Measurements from ENCODE around the gene DNAJA4. TPM values are rescaled to one million over a fixed set of nuclear protein-coding genes. Genes with fewer than 3 reads are reported as not detected.

Gene DNAJA4
- total and polyA plus RNA-seq, 2 experiments from 2014 or later = 5.0 to 12.5 TPM

DNA sequence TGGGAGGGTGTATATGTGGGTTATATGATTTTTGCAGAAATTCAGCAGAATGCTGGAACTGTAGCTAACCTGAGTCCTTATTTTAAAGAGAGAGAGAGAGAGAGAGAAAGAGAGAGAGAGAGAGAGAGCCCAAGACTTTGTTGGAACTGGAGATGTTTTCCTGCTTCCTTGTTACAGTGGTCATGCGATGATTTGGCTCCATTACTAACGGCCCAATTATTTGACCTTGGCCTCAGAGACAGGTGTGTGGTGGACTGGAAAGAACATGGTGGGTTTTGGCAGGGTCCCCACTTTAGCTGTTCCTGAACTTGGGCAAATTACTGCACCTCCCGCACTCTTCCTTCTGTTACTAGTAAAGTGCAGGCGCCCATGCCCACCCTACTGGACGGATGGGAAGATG, 15.2 kb upstream of the DNAJA4 start:
- H3K27ac ChIP-seq (ENCODE audit: low read depth) = no peak overlapping the region
- H3K79me2 ChIP-seq (replicated peaks; ENCODE audit: insufficient read depth) = no peaks in the 10 kb centered on the region
- Mint-ChIP-seq H3K9me3 (peaks cover 9% of the 10 kb centered on the region; the same call in 2 of the 3 replicates), H3K4me3 (no peak overlapping the region), H3K36me3 (ENCODE audit: low read depth) (no peaks in the 10 kb centered on the region), H3K4me1 (0 out of 3 replicates have a peak, but pooled peaks cover 3% of the 10 kb centered on the region), H3K27ac (no peak overlapping the region), H3K27me3 (ENCODE audit: insufficient read depth, low read depth, poor library complexity) (peaks cover 2% of the 10 kb centered on the region)
- no peaks in the 10 kb centered on the region for H3F3A ChIP-seq (replicated peaks; ENCODE audit: low read depth)
- no peak for TF ChIP-seq JUNB (IDR thresholded peaks at IDR 0.05; ENCODE audit: unreplicated experiment)
- TF ChIP-seq POLR2AphosphoS5 (IDR thresholded peaks at IDR 0.05; ENCODE audit: low read depth) = no peak
- TF ChIP-seq EZH2 (IDR thresholded peaks at IDR 0.05; ENCODE audit: low read depth, unreplicated experiment) = no peak
- no peak for TF ChIP-seq ZNF331 (CRISPR knock-in tag; IDR thresholded peaks at IDR 0.05; ENCODE audit: low read depth)
- no peak for TF ChIP-seq ZNF462 (CRISPR knock-in tag; IDR thresholded peaks at IDR 0.05)
- TF ChIP-seq, protein P1, sequence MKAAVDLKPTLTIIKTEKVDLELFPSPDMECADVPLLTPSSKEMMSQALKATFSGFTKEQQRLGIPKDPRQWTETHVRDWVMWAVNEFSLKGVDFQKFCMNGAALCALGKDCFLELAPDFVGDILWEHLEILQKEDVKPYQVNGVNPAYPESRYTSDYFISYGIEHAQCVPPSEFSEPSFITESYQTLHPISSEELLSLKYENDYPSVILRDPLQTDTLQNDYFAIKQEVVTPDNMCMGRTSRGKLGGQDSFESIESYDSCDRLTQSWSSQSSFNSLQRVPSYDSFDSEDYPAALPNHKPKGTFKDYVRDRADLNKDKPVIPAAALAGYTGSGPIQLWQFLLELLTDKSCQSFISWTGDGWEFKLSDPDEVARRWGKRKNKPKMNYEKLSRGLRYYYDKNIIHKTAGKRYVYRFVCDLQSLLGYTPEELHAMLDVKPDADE (IDR thresholded peaks at IDR 0.05) = no peak
- no peak for TF ChIP-seq NANOG (IDR thresholded peaks at IDR 0.05; ENCODE audit: borderline replicate concordance)
- TF ChIP-seq STAT1 (IDR thresholded peaks at IDR 0.05; ENCODE audit: unreplicated experiment) = no peak
- TF ChIP-seq, protein P2, sequence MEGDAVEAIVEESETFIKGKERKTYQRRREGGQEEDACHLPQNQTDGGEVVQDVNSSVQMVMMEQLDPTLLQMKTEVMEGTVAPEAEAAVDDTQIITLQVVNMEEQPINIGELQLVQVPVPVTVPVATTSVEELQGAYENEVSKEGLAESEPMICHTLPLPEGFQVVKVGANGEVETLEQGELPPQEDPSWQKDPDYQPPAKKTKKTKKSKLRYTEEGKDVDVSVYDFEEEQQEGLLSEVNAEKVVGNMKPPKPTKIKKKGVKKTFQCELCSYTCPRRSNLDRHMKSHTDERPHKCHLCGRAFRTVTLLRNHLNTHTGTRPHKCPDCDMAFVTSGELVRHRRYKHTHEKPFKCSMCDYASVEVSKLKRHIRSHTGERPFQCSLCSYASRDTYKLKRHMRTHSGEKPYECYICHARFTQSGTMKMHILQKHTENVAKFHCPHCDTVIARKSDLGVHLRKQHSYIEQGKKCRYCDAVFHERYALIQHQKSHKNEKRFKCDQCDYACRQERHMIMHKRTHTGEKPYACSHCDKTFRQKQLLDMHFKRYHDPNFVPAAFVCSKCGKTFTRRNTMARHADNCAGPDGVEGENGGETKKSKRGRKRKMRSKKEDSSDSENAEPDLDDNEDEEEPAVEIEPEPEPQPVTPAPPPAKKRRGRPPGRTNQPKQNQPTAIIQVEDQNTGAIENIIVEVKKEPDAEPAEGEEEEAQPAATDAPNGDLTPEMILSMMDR (conservative IDR thresholded peaks at IDR 0.05; ENCODE audit: low read depth in 2 of 2) = no peak
- TF ChIP-seq REST (IDR thresholded peaks at IDR 0.05; ENCODE audit: unreplicated experiment) = no peak
- no peak for TF ChIP-seq CREB1 (CRISPR knock-in tag; IDR thresholded peaks at IDR 0.05; ENCODE audit: low read depth)
- no peak for TF ChIP-seq EZH2phosphoT487 (IDR thresholded peaks at IDR 0.05; ENCODE audit: unreplicated experiment)
- TF ChIP-seq ZNF114 (CRISPR knock-in tag; IDR thresholded peaks at IDR 0.05) = no peak
- no peak overlapping the region for H3K4me3 ChIP-seq
- no peak overlapping the region for H3K4me2 ChIP-seq
- H3K4me1 ChIP-seq (ENCODE audit: insufficient read depth) = peaks cover under 1% of the 10 kb centered on the region; the same call in 1 of the 2 replicates
- no peak for ATAC-seq
- H3K36me3 ChIP-seq (ENCODE audit: insufficient read depth) = no peaks in the 10 kb centered on the region
- H3K9me2 ChIP-seq (ENCODE audit: insufficient read depth) = no peaks in the 10 kb centered on the region
- no peaks in the 10 kb centered on the region for H3K27me3 ChIP-seq (ENCODE audit: insufficient read depth)
- no peaks in the 10 kb centered on the region for H4K20me1 ChIP-seq (replicated peaks; ENCODE audit: insufficient read depth)
- DNase-seq (ENCODE audit: low spot score) = no peak
- H2AFZ ChIP-seq = no peak overlapping the region
